Psoas muscle (tissue), 8 donors: Measurements from ENCODE around the gene ZNF248. TPM values are rescaled to one million over a fixed set of nuclear protein-coding genes. Genes with fewer than 3 reads are reported as not detected.

Experiments
- ATAC-seq, 4 donors: fragments of 200-7000 bp; cut with Tn5 transposase; one replicate each; pipeline ENCODE4 v1.9.1; 2020; ENCODE audit warnings: moderate library complexity in 3 of 4, mild to moderate bottlenecking in 2 of 4
- DNase-seq, 2 donors: peaks; one replicate each; pipeline ENCODE4 v3.0.0-alpha.2; 2020
- H3K27ac ChIP-seq: fragments of 200-600 bp; one replicate; pipeline ENCODE4 v1.8.0; 2022
- H3K27me3 ChIP-seq, 3 donors: fragments of 200-600 bp in 1 of 3; one replicate each; pipeline versions ENCODE4 v1.6.1 to v1.8.0; 2013 to 2022; ENCODE audit warnings: low read length in 2 of 3, mild to moderate bottlenecking in 2 of 3, moderate library complexity in 1 of 3; ENCODE audit not compliant: insufficient read depth in 3 of 3
- H3K36me3 ChIP-seq, 2 donors: fragments of 200-600 bp in 1 of 2; one replicate each; pipeline versions ENCODE4 v1.6.1 to v1.8.0; 2013 to 2022; ENCODE audit warnings: low read depth in 1 of 2, mild to moderate bottlenecking in 1 of 2, moderate library complexity in 1 of 2; ENCODE audit not compliant: insufficient read depth in 1 of 2
- H3K4me1 ChIP-seq: fragments of 200-600 bp; one replicate; pipeline ENCODE4 v1.8.0; 2022
- H3K4me3 ChIP-seq: fragments of 200-600 bp; one replicate; pipeline ENCODE4 v1.8.0; 2022; ENCODE audit warnings: mild to moderate bottlenecking
- H3K9me3 ChIP-seq: fragments of 200-600 bp; one replicate; pipeline ENCODE4 v1.8.0; 2022
- CTCF ChIP-seq: fragments of 200-600 bp; IDR thresholded peaks from one replicate; pipeline ENCODE4 v1.8.0; 2022; ENCODE audit warnings: antibody characterized with exemption
- WGBS, 3 donors: extraction: QIAGEN DNeasy Blood & Tissue Kit; methylation state at CpG; one replicate each; pipeline versions ENCODE4 v1.1.6 to v1.1.7; 2013; 5-methylcytosine and 5-hydroxymethylcytosine counted together
- intact Hi-C, 2 donors: fragments of 100-400 bp; cut with DNase I; formaldehyde crosslinking; loops; one replicate each; pipeline versions ENCODE4 v1.11.0 to v1.14.2; 2022
- polyA plus RNA-seq, 3 donors: library from polyadenylated mRNA; stranded (reverse); fragments of 200-250 nt; gene quantifications; one replicate each; pipeline ENCODE4 v1.2.3, GENCODE V29; 2013
- total RNA-seq, 4 donors: library from RNA; stranded (reverse); fragmentation: NEBNext Ultra II Directional in 2 of 4; extraction: Animal tissue kit (Norgen Biotek cat#: 25700) in 2 of 4; gene quantifications; one replicate each; pipeline versions ENCODE4 v1.2.1 to v1.2.4, GENCODE V29; 2021 to 2023
- donor health status: healthy with polysubstance abuse.
- donor health status: DM: no; HTN: no; CAD: no; lungs with moderate emphysema.
- donor health status: Bipolar disorder and iron deficiency.
- donor health status: healthy.
- donor health status: DM: yes; HTN: yes; CAD: no.
- donor health status: DM: no; HTN: no; CAD: no.
- donor health status: DM: no; HTN: no; CAD: no.
- donor health status: DM: yes; HTN: yes; CAD: no.

ZNF248 gene
- total and polyA plus RNA-seq, 7 donors, result 2.8 to 12.9 (median 6.9) TPM

GRCh38 chr10:37760817-37761216 lies 96.6 kb downstream of the ZNF248 start:
- Histone ChIP-seq H3K4me3 (no peak overlapping the region), H3K36me3 (peaks cover 0 to 11% of the 10 kb centered on the region in 2 donors), H3K4me1 (no peaks in the 10 kb centered on the region), H3K27ac (no peak overlapping the region), H3K27me3 (no peaks in the 10 kb centered on the region), H3K9me3 (peaks cover 9% of the 10 kb centered on the region)
- DNase-seq, result no peak
- 22 to 37% (median 25%) methylated on average over 1 of the region's 1 CpG for WGBS, 3 donors
- no peak for TF ChIP-seq CTCF
- no peak for ATAC-seq
- intact Hi-C loops, result no loop called here

DNA sequence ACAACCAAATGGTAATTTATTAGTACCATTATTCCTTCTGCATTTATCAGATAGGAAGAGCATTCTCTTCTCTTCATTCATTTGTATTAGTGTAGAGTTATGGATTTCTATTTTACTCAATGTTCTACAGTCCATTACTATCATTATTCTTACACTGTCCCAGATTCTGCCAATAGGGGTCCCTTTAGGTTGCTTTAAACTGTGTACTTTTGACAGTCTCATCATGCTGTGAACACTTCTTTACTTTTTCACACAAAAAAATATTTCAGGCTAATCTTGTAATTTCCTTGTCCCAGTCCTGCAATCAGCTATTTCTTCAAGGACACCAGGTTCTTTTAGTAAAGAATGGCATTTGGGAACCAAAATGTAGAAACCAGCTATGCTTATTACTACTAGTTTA lies 99.3 kb downstream of the ZNF248 start:
- Histone ChIP-seq H3K4me3 (no peak overlapping the region), H3K27me3 (no peaks in the 10 kb centered on the region), H3K9me3 (no peaks in the 10 kb centered on the region), H3K27ac (no peak overlapping the region), H3K4me1 (no peaks in the 10 kb centered on the region), H3K36me3 (peaks cover 0 to 11% of the 10 kb centered on the region in 2 donors)
- no peak for DNase-seq
- intact Hi-C loops, result loop anchor here in 1 of 2 donors (10.0 kb wide), 1 partner anchor 323 kb away; no protein-coding TSS in a partner anchor
- ATAC-seq, result no peak
- no peak for TF ChIP-seq CTCF

DNA sequence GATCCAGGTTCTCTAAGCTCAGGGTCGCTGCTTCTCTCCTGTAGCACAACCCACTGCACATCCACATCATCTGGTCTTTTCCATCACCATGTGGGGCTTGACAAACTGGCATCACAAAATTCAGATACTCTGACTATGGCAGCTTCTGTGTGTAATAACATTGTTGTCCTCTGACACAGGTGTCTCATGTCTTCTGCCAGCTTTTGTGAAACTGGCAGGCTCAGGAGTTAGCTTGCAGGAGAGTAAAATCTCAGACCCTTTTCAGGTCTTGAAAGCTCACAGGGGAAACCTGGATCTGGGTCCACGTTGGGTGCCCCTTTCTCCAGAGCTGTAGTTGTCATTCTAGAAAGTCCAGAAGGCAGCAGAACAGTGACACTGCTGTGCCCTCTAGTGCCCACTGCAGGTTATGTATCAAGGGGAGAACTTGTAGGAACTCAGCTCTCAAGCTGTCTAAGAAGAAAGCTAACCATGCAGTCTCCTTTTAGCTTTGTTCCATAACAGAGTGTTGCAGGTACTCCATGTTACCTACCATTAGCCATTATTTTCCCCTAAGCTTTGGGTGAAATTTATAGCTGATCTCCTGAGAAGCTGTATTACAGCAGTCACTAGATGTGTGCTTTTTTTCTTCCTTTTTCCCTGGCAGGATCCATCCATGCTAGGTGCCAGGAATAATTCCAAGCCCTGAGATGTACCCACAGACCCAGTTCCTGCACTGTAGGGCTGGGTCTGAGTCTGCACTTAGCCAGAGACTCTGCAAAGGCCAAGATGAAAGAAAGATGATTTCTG lies 102.7 kb downstream of the ZNF248 start:
- H3K36me3 ChIP-seq, result peaks cover 0 to 10% of the 10 kb centered on the region in 2 donors
- peak; percentile 37 for TF ChIP-seq CTCF
- no peaks in the 10 kb centered on the region for H3K9me3 ChIP-seq
- H3K4me3 ChIP-seq, result no peak overlapping the region
- intact Hi-C loops, result loop anchor here in 1 of 2 donors (10.0 kb wide), 1 partner anchor 320 kb away; no protein-coding TSS in a partner anchor
- H3K27ac ChIP-seq, result no peak overlapping the region
- no peaks in the 10 kb centered on the region for H3K4me1 ChIP-seq
- ATAC-seq (no peak), DNase-seq (no peak)
- no peaks in the 10 kb centered on the region for H3K27me3 ChIP-seq
- 0 to 17% (median 14%) methylated on average over 2 of the region's 2 CpGs for WGBS, 3 donors

DNA sequence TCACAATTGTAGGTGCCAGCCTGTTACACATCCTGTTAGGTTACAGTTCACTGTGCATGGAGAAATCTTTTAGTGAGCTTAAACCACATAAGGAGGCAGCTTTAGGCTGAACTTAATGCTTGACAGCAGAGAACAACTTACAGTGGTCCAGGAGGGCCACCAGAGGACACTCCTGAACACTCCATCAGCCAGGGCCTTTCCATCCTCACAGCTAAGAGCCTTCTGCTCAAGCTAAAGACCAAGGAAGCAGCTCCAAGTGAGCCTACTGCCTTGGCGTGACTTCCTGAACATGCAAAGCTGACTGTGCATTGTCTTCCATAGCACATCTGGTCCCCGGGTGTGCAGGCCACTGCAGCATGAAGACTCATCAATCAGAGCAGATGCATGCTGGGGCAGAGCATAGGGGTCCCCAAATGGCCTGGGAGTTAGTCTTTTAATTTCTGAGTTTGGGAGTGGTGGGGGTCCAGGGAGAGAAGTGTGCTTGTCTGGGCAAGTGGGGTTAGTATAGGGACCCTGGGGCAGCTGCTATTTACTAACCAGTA lies 105.0 kb downstream of the ZNF248 start:
- H3K36me3 ChIP-seq, result no peaks in the 10 kb centered on the region
- H3K9me3 ChIP-seq, result no peaks in the 10 kb centered on the region
- TF ChIP-seq CTCF, result no peak
- no peaks in the 10 kb centered on the region for H3K4me1 ChIP-seq
- H3K27me3 ChIP-seq, result no peaks in the 10 kb centered on the region
- ATAC-seq (no peak), DNase-seq (no peak)
- intact Hi-C loops, result loop anchor here in 1 of 2 donors (10.0 kb wide), 1 partner anchor 318 kb away; no protein-coding TSS in a partner anchor
- 78 to 82% (median 80%) methylated on average over 2 of the region's 2 CpGs for WGBS, 3 donors
- H3K4me3 ChIP-seq, result no peak overlapping the region
- no peak overlapping the region for H3K27ac ChIP-seq
